Measurements from ENCODE around the gene RASAL1. TPM values are rescaled to one million over a fixed set of nuclear protein-coding genes. Genes with fewer than 3 reads are reported as not detected.

Gene RASAL1
- total and polyA plus RNA-seq, 2 experiments from 2014 or later, result not detected

DNA sequence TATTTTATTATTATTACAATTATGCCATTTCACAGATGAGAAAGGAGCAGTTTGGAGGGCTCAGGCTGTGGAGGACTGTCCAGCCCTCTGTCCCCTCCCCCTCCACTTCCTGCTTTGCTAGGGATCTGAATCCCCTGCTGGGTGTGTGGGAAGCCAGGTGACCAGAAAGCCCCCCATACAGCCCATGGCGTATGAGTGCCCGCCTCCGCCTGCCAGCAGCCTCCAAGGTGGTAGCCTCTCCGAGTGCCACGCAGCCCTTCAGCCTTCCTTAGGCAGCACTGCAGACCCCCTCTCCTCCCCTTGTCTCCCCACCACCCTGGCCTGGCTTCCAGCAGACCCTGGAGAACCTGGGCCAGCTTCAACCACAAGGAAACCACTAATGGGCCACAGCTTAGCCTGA lies 66.4 kb downstream of the RASAL1 start:
- H3K4me3 ChIP-seq, result no peak overlapping the region
- 38 to 44% methylated on average over 3 to 5 of the region's 5 CpGs for WGBS, 2 experiments (ENCODE audit: low coverage in 1 of 2, low lambda C conversion rate in 2 of 2, missing lambda C conversion rate in 2 of 2)
- no peak overlapping the region for H3K4me2 ChIP-seq (ENCODE audit: unreplicated experiment)
- H3K9me2 ChIP-seq (ENCODE audit: insufficient read depth), result no peaks in the 10 kb centered on the region
- no peak overlapping the region for H3K27ac ChIP-seq
- in situ Hi-C loops (cut with MboI), result no loop called here
- no peaks in the 10 kb centered on the region for H3K4me1 ChIP-seq (ENCODE audit: insufficient read depth)
- TF ChIP-seq EZH2phosphoT487 (IDR thresholded peaks at IDR 0.05; ENCODE audit: insufficient read depth, low read depth) (no peak), EZH2 (IDR thresholded peaks at IDR 0.05; ENCODE audit: insufficient read depth, poor library complexity, severe bottlenecking) (no peak)
- no peak overlapping the region for H2AFZ ChIP-seq
- H3K27me3 ChIP-seq (replicated peaks; ENCODE audit: insufficient read depth), result peaks cover 11% of the 10 kb centered on the region
- no peaks in the 10 kb centered on the region for H3F3A ChIP-seq (ENCODE audit: insufficient read depth)
- no peaks in the 10 kb centered on the region for H3K36me3 ChIP-seq (ENCODE audit: low read depth)
- H3K9me3 ChIP-seq (ENCODE audit: low read depth), result no peaks in the 10 kb centered on the region
- H3K9ac ChIP-seq, result no peak overlapping the region
- H4K20me1 ChIP-seq (ENCODE audit: insufficient read depth), result no peaks in the 10 kb centered on the region
- H3K79me2 ChIP-seq (ENCODE audit: insufficient read depth), result no peaks in the 10 kb centered on the region
- DNase-seq, result no peak

GRCh38 chr12:113067987-113068935 lies 67.3 kb downstream of the RASAL1 start:
- Histone ChIP-seq H3K36me3 (ENCODE audit: low read depth) (no peaks in the 10 kb centered on the region), H4K20me1 (ENCODE audit: insufficient read depth) (no peaks in the 10 kb centered on the region), H3K4me2 (ENCODE audit: unreplicated experiment) (no peak overlapping the region), H3K9me2 (ENCODE audit: insufficient read depth) (no peaks in the 10 kb centered on the region), H3K4me1 (ENCODE audit: insufficient read depth) (no peaks in the 10 kb centered on the region), H3K79me2 (ENCODE audit: insufficient read depth) (no peaks in the 10 kb centered on the region), H3K9ac (no peak overlapping the region), H2AFZ (no peak overlapping the region), H3F3A (ENCODE audit: insufficient read depth) (no peaks in the 10 kb centered on the region), H3K27me3 (replicated peaks; ENCODE audit: insufficient read depth) (peaks cover 11% of the 10 kb centered on the region), H3K9me3 (ENCODE audit: low read depth) (no peaks in the 10 kb centered on the region), H3K4me3 (no peak overlapping the region), H3K27ac (no peak overlapping the region)
- TF ChIP-seq EZH2phosphoT487 (IDR thresholded peaks at IDR 0.05; ENCODE audit: insufficient read depth, low read depth) (no peak), EZH2 (IDR thresholded peaks at IDR 0.05; ENCODE audit: insufficient read depth, poor library complexity, severe bottlenecking) (no peak)
- no peak for DNase-seq
- WGBS, 2 experiments (ENCODE audit: low coverage in 1 of 2, low lambda C conversion rate in 2 of 2, missing lambda C conversion rate in 2 of 2), result 66 to 67% methylated on average over 10 of the region's 10 CpGs
- in situ Hi-C loops (cut with MboI), result no loop called here

GRCh38 chr12:113066813-113067400 lies 68.7 kb downstream of the RASAL1 start:
- no peak for TF ChIP-seq EZH2phosphoT487 (IDR thresholded peaks at IDR 0.05; ENCODE audit: insufficient read depth, low read depth)
- no peak for TF ChIP-seq EZH2 (IDR thresholded peaks at IDR 0.05; ENCODE audit: insufficient read depth, poor library complexity, severe bottlenecking)

GRCh38 chr12:113065126-113066007 lies 70.2 kb downstream of the RASAL1 start:
- Histone ChIP-seq H3K9me2 (ENCODE audit: insufficient read depth) (no peaks in the 10 kb centered on the region), H3K4me1 (ENCODE audit: insufficient read depth) (no peaks in the 10 kb centered on the region), H3K9ac (no peak overlapping the region), H3K4me2 (ENCODE audit: unreplicated experiment) (no peak overlapping the region), H3K9me3 (ENCODE audit: low read depth) (no peaks in the 10 kb centered on the region), H3K79me2 (ENCODE audit: insufficient read depth) (no peaks in the 10 kb centered on the region), H4K20me1 (ENCODE audit: insufficient read depth) (no peaks in the 10 kb centered on the region), H3K4me3 (no peak overlapping the region), H3K27me3 (replicated peaks; ENCODE audit: insufficient read depth) (peaks cover 11% of the 10 kb centered on the region), H2AFZ (no peak overlapping the region), H3F3A (ENCODE audit: insufficient read depth) (no peaks in the 10 kb centered on the region), H3K36me3 (ENCODE audit: low read depth) (no peaks in the 10 kb centered on the region), H3K27ac (no peak overlapping the region)
- 12 to 19% methylated on average over 27 to 31 of the region's 31 CpGs for WGBS, 2 experiments (ENCODE audit: low coverage in 1 of 2, low lambda C conversion rate in 2 of 2, missing lambda C conversion rate in 2 of 2)
- in situ Hi-C loops (cut with MboI), result no loop called here
- peak; percentile 28 for DNase-seq
- TF ChIP-seq EZH2 (IDR thresholded peaks at IDR 0.05; ENCODE audit: insufficient read depth, poor library complexity, severe bottlenecking) (no peak), EZH2phosphoT487 (IDR thresholded peaks at IDR 0.05; ENCODE audit: insufficient read depth, low read depth) (no peak)

More at GRCh38 chr12:113066813-113067400, 68.7 kb downstream of the RASAL1 start:
- Histone ChIP-seq H3F3A (ENCODE audit: insufficient read depth) (no peaks in the 10 kb centered on the region), H3K9me3 (ENCODE audit: low read depth) (no peaks in the 10 kb centered on the region), H3K9ac (no peak overlapping the region), H3K36me3 (ENCODE audit: low read depth) (no peaks in the 10 kb centered on the region), H4K20me1 (ENCODE audit: insufficient read depth) (no peaks in the 10 kb centered on the region), H3K4me3 (no peak overlapping the region), H3K4me2 (ENCODE audit: unreplicated experiment) (no peak overlapping the region), H3K4me1 (ENCODE audit: insufficient read depth) (no peaks in the 10 kb centered on the region), H3K9me2 (ENCODE audit: insufficient read depth) (no peaks in the 10 kb centered on the region), H3K79me2 (ENCODE audit: insufficient read depth) (no peaks in the 10 kb centered on the region), H3K27ac (no peak overlapping the region), H2AFZ (no peak overlapping the region), H3K27me3 (replicated peaks; ENCODE audit: insufficient read depth) (peaks cover 11% of the 10 kb centered on the region)
- in situ Hi-C loops (cut with MboI), result no loop called here
- DNase-seq, result no peak
- WGBS, 2 experiments (ENCODE audit: low coverage in 1 of 2, low lambda C conversion rate in 2 of 2, missing lambda C conversion rate in 2 of 2), result 37 to 40% methylated on average over 13 of the region's 13 CpGs
